ENCODE results near the gene LTBP1.

- no peak for TF ChIP-seq CTCF (IDR thresholded peaks at IDR 0.05)
- no peak for TF ChIP-seq EP300 (IDR thresholded peaks at IDR 0.05)
- no peak for TF ChIP-seq POLR2A (IDR thresholded peaks at IDR 0.05)
- TF ChIP-seq POLR2AphosphoS5 (IDR thresholded peaks at IDR 0.05), result no peak
Observed at GRCh38 chr2:33062665-33063250, 116.0 kb downstream of the LTBP1 start.
